Measurements from ENCODE around the gene ASIC3. TPM values are rescaled to one million over a fixed set of nuclear protein-coding genes. Genes with fewer than 3 reads are reported as not detected.

ASIC3 gene
- total RNA-seq, 2 donors from 2014 or later, result 7.6 to 19.7 TPM

DNA sequence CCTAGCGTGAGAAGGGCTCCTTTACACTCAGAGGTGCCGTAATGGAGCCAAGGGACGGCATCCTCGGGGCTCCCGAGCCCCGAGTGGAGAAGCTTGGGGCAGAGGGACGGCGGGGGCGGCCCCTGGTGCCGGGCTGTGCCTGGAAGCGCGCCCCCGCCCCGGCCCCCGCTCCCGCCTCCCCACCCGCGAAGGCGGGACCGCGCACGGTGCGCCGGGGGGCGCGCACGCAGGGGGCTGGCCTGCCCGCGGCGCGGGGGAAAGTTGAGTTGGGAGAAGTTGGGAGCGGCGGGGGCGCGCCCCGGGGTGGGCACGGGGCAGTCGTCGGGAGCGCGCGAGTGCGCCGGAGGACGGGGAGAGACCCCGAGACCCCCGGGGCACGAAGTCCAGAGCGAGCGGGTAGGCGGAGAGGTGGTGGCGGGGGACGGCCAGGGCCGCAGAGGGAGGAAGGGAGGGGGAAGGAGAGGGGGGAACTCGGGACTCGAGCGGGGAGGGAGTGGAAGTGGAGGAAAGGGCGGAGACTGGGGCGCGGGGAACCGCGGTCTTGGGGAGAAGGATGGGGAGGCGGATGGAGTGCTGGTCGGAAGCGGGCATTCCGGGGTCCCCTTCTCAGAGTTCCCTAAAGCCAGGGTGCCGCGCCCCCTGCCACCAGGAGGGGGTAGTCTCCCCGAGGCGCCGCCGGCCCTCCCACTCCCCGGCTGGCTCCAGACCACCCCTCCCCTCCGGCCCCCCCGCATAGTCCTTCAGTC lies 11.2 kb downstream of the ASIC3 start, which contains the start of gene SLC4A2:
Gene SLC4A2 (plus strand): TSS at position 223 of the 746 bp plus-strand sequence. CDS start 2,399 bp downstream, outside the sequence.
- DNase-seq (ENCODE audit: low spot score in 2 of 2) (peak; percentile 73 to 75), ATAC-seq (peak; percentile 13 to 25)
- no peaks in the 10 kb centered on the region for H3K36me3 Mint-ChIP-seq
- H3K27ac Mint-ChIP-seq, result peak within 1 kb of the TSS; percentile 86 to 92
- H3K9me3 Mint-ChIP-seq, result no peaks in the 10 kb centered on the region

DNA sequence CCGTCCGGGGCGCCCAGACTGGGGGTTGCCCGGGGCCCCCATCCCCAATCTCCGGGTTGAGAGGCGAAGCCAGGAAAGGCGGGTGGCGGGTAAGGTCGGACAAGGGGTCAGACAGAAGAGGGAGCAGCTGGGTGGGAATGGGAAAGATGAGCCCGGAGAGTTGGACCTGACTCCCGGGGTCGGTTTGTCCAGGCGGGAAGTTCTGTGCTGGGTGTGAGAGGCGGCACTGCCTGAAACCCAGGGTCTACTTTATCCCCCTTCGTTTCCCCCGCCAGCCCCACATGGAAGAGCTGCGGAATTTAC lies 11.7 kb downstream of the ASIC3 start:
- H3K9me3 Mint-ChIP-seq, result no peaks in the 10 kb centered on the region
- no peak for ATAC-seq
- no peaks in the 10 kb centered on the region for H3K36me3 Mint-ChIP-seq
- no peak for DNase-seq (ENCODE audit: low spot score in 2 of 2)
- H3K27ac Mint-ChIP-seq, result peak overlapping the region; percentile 79 to 86

DNA sequence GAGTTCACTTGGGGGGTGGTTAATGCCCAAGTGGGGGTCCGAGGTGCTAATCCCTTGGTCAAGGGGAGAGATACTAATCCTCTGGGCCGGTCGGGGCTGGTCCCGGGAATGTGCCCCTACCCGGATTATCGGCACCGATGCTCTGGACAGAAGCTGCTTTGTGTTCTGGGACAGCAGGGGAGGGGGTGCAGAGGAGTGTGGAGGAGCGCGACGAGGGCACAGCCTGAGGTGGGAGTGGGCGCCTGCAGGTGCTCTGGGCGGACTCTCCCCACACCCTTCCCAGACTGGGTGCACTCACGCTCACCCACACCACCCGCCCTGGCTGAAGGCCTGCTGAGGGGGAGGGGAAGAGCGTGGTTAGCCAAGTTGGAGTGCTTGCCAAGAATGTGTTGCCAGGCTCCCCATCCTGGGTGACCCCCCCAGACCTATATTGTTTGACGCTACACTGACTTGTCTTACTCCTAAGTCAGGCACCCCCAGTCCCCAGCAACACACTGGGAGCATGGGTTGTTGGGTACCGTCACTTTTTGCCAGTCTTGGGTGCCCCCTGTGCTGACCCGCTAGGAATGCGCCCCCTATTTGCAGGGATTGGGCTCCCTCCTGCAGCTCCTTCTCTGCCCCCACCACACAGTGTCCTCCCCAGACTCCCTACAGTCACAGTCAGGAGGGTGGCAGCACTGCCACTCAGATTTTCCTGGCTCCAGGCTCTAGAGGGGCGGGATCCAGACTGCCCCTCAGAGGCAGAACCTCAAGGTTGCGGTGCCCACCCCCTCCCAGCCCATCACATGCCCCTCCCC lies 12.3 kb downstream of the ASIC3 start:
- Mint-ChIP-seq H3K27ac (peak overlapping the region; percentile 86 to 90), H3K36me3 (no peaks in the 10 kb centered on the region), H3K9me3 (no peaks in the 10 kb centered on the region)
- ATAC-seq (no peak), DNase-seq (ENCODE audit: low spot score in 2 of 2) (no peak)

DNA sequence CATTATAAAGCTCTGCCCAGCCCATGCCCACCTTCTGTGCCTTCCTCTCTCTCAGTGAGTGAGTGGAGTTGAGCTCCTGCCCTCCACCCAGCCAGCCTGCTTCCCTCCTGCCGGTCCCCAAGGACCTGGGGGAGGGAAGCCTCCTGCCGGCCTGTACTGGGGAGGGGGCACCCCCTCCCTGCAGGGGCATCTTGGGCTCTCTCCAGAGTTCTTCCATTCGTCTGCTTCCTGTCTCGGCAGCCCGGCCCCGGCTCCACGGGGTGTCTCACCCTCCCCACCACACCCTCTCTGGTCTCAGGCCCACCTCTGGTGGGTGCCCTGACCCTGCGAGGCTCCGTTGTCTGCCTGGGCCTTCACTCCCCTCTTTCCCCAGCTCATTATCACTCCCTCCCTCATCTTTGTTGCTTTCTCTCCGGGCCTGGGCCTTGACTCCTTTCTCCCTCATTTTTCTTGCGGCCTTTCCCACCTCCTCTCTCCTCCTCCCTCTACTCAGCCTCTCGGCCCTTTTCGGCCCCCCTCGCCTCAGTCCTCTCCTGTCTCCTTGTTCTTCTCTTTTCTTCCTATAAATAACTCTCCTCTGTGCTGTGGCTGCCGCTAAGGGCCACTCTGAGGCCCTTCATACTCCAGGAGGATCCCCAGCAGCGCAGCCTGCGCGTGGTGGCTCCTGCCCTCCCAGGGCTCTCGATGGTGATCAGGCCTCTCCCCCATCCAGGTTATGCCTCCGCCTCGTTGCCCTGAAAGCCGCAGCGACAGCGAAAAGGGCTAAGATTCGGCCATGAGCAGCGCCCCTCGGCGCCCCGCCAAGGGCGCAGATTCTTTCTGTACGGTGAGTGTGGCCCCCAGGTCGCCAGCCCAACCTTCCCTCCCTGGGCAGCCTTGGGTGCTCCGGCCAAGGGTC lies 13.1 kb downstream of the ASIC3 start:
- no peak for ATAC-seq
- no peaks in the 10 kb centered on the region for H3K36me3 Mint-ChIP-seq
- no peak for DNase-seq (ENCODE audit: low spot score in 2 of 2)
- H3K9me3 Mint-ChIP-seq, result no peaks in the 10 kb centered on the region
- peak overlapping the region; percentile 5 to 67 for H3K27ac Mint-ChIP-seq

DNA sequence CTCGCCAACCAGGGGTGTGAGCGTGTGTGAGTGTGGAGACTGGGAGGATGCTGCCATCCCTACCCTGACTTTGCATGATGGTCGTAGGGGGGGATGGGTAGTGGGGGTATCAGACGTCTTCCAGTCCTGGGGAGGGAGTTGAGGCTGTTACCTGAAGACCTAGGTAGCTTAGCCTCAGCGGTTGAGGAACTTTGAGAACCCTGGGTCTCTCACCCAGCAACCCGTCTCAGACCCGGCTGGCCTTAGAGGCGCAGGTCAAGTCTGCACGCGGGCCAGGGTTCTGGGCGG lies 13.7 kb downstream of the ASIC3 start:
- DNase-seq (ENCODE audit: low spot score in 2 of 2), result no peak
- H3K27ac Mint-ChIP-seq, result peak overlapping the region in 1 of 2 donors; percentile 67
- no peaks in the 10 kb centered on the region for H3K9me3 Mint-ChIP-seq
- H3K36me3 Mint-ChIP-seq, result no peaks in the 10 kb centered on the region
- no peak for ATAC-seq

DNA sequence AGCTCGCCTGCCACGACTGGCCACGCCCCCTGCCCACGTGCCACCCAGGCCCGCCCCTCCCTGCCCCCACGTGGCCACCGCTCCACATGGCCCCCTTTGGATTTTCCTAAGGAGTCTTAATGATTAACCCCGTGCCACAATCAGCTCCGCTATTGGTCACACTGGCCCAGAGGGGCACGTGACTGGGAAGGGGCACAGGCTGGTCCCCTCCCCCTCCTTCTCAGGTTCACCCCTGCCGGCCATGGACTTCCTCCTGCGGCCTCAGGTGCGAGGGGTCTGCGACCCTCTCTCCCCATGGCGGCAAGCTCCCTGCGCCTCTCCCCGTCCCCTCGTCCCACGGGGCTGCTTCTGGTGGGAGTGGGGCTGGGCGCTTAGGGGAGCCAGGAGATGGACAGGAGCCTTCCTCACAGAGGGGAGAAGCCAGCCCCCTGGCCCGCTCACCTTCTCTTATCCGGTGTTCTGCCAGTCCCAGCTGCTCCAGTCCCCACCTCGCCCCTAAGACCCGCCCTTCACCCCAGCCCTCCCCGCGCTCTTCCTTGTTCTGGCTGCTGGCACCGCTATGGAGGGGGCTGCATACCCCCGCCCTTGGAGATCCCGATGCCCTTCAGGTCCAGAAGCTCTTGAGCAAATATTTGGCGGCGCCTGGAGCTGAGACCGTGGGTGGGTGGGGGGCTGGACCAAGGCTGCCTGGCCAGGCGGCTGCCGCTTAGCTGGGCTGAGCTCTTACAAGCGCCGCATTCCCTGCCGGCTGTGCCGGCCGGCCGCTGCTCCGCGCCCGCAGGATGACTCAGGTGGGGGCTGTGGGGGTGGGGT lies 14.3 kb downstream of the ASIC3 start:
- DNase-seq (ENCODE audit: low spot score in 2 of 2) (no peak), ATAC-seq (no peak)
- Mint-ChIP-seq H3K9me3 (no peaks in the 10 kb centered on the region), H3K27ac (no peak overlapping the region), H3K36me3 (no peaks in the 10 kb centered on the region)

DNA sequence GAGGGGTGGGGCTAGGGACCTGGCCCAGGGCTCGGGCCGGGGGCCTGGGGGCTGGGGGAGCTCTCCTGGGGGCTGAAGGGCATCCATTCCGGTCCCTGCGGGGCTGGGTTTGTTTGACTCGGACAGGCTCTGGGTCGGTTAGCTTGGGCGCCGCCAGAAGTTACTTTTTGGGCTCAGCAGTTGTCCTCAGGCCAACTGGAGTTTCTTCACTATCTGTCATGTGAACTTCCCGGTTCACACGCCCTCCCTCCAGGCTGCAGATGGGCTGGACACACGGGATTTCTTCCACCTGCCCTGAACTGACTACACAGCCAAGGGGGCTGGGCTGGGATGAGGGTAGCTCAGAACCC lies 14.9 kb downstream of the ASIC3 start:
- Mint-ChIP-seq H3K36me3 (no peaks in the 10 kb centered on the region), H3K9me3 (no peaks in the 10 kb centered on the region), H3K27ac (peak overlapping the region in 1 of 2 donors; percentile 36)
- no peak for DNase-seq (ENCODE audit: low spot score in 2 of 2)
- no peak for ATAC-seq

DNA sequence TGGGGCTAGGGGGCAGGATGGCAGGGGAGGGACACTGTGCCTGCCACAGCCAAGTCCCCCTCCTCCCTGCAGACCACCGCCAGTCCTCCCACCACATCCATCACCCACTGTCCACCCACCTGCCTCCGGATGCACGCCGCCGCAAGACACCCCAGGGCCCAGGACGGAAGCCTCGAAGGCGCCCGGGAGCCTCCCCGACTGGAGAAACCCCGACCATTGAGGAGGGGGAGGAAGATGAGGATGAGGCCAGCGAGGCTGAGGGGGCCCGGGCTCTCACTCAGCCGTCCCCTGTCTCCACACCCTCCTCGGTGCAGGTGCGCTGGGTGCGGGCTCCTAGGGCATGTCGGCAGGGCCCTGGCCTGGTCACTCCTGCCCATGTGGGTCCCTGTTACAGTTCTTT lies 16.1 kb downstream of the ASIC3 start:
- DNase-seq (ENCODE audit: low spot score in 2 of 2) (no peak), ATAC-seq (no peak)
- Mint-ChIP-seq H3K36me3 (no peaks in the 10 kb centered on the region), H3K9me3 (no peaks in the 10 kb centered on the region), H3K27ac (no peak overlapping the region)

DNA sequence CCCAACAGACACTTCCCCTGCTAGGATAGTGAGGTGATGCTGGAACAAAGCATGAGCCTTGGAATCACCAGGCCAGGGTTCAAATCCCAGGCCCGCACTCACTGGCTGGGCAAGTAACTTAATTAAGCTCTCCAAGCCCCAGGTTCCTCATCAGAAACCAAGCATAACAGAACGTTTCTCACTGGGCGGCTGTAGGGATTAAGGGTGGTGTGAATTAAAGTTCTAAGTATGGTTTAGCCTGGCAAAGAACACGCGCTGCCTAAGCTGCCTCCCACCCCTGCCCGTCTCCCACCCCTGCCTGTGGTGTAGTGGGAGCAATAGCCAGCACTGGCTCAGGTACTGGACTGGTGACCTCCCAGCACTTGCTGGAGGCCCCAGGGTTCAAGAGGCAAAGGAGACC lies 16.7 kb downstream of the ASIC3 start:
- ATAC-seq (no peak), DNase-seq (ENCODE audit: low spot score in 2 of 2) (no peak)
- no peaks in the 10 kb centered on the region for H3K9me3 Mint-ChIP-seq
- H3K27ac Mint-ChIP-seq, result peak overlapping the region in 1 of 2 donors; percentile 53
- H3K36me3 Mint-ChIP-seq, result no peaks in the 10 kb centered on the region

DNA sequence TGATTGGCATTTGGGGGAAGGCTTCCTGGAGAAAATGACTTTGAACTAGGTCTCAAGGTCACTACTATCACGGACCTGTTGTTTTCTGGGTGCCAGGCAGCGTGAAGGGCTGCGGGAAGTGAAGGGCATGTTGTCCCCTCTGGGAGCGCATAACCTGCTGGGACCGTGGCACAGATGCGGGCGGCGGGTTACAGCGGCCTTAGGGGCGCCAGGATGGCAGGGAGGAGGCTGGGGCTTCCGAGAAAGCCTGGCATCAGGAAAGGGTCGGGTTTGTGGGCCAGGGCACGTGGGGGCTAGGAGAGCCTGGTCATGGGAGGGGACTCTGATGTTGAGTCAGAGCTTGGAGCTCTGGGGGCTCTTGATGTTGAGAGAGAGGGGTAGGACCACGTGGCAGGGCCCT lies 17.2 kb downstream of the ASIC3 start:
- ATAC-seq (no peak), DNase-seq (ENCODE audit: low spot score in 2 of 2) (no peak)
- H3K27ac Mint-ChIP-seq, result peak overlapping the region; percentile 53 to 92
- H3K9me3 Mint-ChIP-seq, result no peaks in the 10 kb centered on the region
- H3K36me3 Mint-ChIP-seq, result no peaks in the 10 kb centered on the region

DNA sequence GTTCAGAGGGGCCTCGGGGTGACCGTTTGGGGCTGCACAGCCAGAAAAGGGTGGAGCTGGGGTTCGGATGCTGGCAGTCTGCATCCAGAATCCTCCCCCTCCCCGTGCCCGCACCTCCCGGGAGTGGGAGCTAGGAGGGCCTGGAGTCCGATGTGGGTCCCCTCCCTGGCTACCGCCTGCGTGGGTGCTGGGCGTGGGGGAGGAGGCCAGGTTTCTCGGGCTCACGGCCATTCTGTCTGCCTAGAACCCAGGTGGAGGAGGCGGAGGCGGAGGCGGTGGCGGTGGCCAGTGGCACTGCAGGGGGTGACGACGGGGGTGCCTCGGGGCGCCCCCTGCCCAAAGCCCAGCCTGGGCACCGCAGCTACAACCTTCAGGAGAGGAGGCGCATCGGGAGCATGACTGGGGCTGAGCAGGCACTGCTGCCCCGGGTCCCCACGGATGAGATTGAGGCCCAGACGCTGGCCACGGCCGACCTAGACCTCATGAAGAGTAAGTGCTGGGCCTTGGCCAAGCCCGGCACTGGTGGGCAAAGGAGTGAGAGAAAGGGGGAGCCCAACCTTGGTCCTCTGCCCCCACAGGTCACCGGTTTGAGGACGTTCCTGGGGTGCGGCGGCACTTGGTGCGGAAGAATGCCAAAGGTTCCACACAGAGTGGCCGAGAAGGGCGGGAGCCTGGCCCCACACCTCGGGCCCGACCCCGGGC lies 18.1 kb downstream of the ASIC3 start:
- H3K36me3 Mint-ChIP-seq, result no peaks in the 10 kb centered on the region
- DNase-seq (ENCODE audit: low spot score in 2 of 2), result no peak
- H3K27ac Mint-ChIP-seq, result no peak overlapping the region
- no peak for ATAC-seq
- H3K9me3 Mint-ChIP-seq, result no peaks in the 10 kb centered on the region

DNA sequence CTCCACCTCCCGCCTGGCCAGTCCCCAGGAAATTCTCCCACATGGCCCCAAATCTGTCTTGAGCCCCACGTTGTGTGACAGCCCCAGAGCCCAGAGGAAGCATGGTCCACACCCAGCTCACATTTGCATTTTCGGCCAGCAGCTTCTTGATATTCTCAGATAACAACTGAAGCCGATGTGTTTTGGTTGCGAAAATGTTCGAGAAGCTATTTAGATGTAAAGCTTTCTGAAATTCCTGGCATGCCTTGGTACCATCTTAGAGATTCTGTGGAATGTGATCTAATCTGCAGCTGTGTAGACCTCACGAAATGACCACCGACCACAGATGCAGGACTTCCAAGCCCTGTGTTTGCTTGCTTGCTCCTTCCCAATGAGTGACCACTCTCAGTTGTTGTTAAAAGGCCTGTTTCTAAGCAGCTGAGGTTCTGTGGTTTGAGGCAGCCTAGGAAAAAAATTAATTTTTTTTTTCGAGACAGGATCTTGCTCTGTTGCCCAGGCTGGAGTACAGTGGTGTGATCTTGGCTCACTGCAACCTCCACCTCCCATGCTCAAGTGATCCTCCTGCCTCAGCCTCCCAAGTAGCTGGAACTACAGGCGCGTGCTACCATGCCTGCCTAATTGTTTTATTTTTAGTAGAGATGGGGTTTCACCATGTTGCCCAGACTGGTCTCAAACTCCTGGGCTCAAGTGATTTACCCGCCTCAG lies 19.9 kb downstream of the ASIC3 start:
- ATAC-seq (no peak), DNase-seq (ENCODE audit: low spot score in 2 of 2) (no peak)
- no peaks in the 10 kb centered on the region for H3K9me3 Mint-ChIP-seq
- no peaks in the 10 kb centered on the region for H3K36me3 Mint-ChIP-seq
- H3K27ac Mint-ChIP-seq, result no peak overlapping the region

DNA sequence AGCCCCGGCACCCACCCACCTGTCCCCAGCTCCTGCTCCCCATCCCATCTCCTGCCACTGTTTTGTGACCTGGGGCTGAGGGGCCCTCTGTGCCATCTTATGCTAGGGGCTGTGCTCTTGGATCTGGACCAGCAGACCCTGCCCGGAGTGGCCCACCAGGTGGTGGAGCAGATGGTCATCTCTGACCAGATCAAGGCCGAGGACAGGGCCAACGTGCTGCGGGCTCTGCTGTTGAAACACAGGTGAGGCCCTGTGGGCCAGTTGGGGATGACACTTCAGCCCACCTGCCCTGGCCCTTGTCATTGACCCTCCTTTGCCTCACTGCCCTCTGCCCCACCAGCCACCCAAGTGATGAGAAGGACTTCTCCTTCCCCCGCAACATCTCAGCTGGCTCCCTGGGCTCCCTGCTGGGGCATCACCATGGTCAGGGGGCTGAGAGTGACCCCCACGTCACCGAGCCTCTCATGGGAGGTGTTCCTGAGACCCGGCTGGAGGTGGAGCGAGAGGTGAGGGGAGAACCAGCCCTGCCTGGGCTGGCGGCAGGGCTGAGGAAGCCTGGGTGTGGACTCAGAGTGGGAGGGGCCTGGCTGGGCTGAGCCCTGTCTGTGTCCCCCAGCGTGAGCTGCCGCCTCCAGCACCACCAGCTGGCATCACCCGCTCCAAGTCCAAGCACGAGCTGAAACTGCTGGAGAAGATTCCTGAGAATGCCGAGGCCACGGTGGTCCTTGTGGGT lies 21.7 kb downstream of the ASIC3 start:
- no peak overlapping the region for H3K27ac Mint-ChIP-seq
- no peaks in the 10 kb centered on the region for H3K9me3 Mint-ChIP-seq
- no peaks in the 10 kb centered on the region for H3K36me3 Mint-ChIP-seq
- DNase-seq (ENCODE audit: low spot score in 2 of 2) (no peak), ATAC-seq (no peak)

DNA sequence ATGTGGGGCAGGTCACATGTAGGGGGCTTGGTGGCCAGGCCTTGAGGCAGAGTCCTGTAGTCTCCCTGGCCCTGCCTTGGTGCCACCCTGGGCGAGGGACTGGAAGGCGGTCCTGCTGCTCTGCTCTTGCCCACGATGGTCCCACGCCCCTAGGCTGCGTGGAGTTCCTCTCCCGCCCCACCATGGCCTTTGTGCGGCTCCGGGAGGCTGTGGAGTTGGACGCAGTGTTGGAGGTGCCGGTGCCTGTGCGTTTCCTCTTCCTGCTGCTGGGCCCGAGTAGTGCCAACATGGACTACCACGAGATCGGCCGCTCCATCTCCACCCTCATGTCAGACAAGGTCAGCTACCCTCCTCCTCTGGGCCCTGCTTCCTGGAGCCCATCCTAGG lies 22.2 kb downstream of the ASIC3 start:
- DNase-seq (ENCODE audit: low spot score in 2 of 2) (no peak), ATAC-seq (no peak)
- peaks cover 0 to 3% of the 10 kb centered on the region in 2 donors for H3K36me3 Mint-ChIP-seq
- H3K9me3 Mint-ChIP-seq, result no peaks in the 10 kb centered on the region
- no peak overlapping the region for H3K27ac Mint-ChIP-seq

Data from activated naive CD4-positive, alpha-beta T cell treated with anti-CD3 and anti-CD28 coated beads, Interleukin-2, amount 50 U/mL, for 72 hours (primary cell).